ENCODE results near the gene IDE. TPM values are rescaled to one million over a fixed set of nuclear protein-coding genes. Genes with fewer than 3 reads are reported as not detected.

Gene IDE
- total and polyA plus RNA-seq, 10 of the 15 experiments (the other 5 are each of a cell fraction or from before 2014, with no cell fraction given) = 11.6 to 54.5 (median 33.6) TPM

DNA sequence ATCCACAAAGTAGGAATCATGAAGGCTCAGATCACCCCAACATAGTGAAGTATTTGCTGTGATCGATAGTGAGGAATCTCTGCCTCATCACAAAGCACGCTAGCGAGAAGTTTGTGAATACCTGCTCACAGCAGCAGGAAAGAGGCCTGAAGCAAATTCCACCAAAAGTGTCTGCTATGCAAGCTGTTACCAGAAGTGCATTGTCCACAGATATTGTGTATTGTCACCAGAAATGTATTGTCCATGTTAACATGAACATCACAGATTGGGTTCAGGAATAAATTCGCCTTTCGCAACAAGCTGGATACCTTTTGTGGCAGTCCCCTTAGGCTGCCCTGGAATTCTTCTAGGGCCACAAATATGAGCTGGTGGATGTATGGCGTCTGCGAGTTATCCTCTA lies 155.0 kb downstream of the IDE start:
- Histone ChIP-seq H3K9ac (ENCODE audit: control insufficient read depth, insufficient read depth, low read length) (no peak overlapping the region), H3K9me3 (replicated peaks; ENCODE audit: control insufficient read depth, insufficient read depth, low read length) (peaks cover 4% of the 10 kb centered on the region; the same call in 2 of the 3 replicates), H3K4me3 (no peak overlapping the region), H3K27ac (ENCODE audit: control insufficient read depth, insufficient read depth) (no peak overlapping the region), H3K4me1 (ENCODE audit: control insufficient read depth, insufficient read depth, low read length) (peaks cover 11% of the 10 kb centered on the region), H3K27me3 (replicated peaks in 1 of 2; ENCODE audit: control insufficient read depth in 2 of 2, insufficient read depth in 2 of 2, low read length in 1 of 2) (no peaks in the 10 kb centered on the region; a peak in 1 of 4 replicates), H3K36me3 (ENCODE audit: control insufficient read depth in 2 of 2, insufficient read depth in 2 of 2, low read length in 1 of 2) (no peaks in the 10 kb centered on the region), H2AFZ (ENCODE audit: control insufficient read depth, low read depth, low read length) (no peak overlapping the region), H3K79me2 (ENCODE audit: control insufficient read depth, insufficient read depth, low read length) (no peaks in the 10 kb centered on the region), H4K20me1 (ENCODE audit: control insufficient read depth, insufficient read depth) (no peaks in the 10 kb centered on the region), H3K4me2 (ENCODE audit: control insufficient read depth, insufficient read depth) (no peak overlapping the region)
- in situ Hi-C loops (cut with MboI) = no loop called here
- POLR2A ChIA-PET = no interaction called here
- TF ChIP-seq CBFB (IDR thresholded peaks at IDR 0.05; ENCODE audit: low read depth) (no peak), USF1 (IDR thresholded peaks at IDR 0.05; ENCODE audit: borderline replicate concordance, extremely low read length, insufficient read depth, low read depth, low read length) (no peak)
- DNase-seq (ENCODE audit: low read depth, low spot score) (no peak), FAIRE-seq (no peak), ATAC-seq (no peak)
- WGBS (ENCODE audit: insufficient coverage, insufficient replicate concordance, low lambda C conversion rate, missing lambda C conversion rate) = 76% methylated on average over 7 of the region's 7 CpGs
- SMC1A ChIA-PET (ENCODE audit: uncharacterized antibody, unreplicated experiment) = no interaction called here
- RAD21 ChIA-PET (ENCODE audit: unreplicated experiment) = no interaction called here
- BruUV-seq (replicated peaks) = no TSS peak
- CTCF ChIA-PET = no interaction called here
- intact Hi-C loops (cut with micrococcal nuclease; ENCODE audit: unreplicated experiment) = no loop called here

DNA sequence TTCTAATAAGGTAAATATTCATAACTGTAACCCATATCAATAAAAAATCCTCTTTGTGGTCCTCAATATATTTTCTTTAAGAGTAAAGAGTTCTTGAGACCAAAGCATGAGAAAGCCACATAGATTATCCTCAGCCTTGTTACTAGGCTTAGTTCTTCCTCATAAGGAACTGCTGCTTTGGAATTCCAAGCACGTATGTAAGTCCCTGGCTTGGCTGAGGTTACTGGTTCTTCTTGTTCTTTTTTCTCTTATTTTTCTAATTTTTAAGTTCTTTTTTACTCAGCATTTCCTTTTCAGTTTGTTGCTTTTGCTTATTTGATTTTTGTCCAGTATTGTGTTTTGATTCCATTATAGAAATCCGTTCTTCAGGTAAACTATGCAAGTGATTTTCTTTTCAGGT lies 155.7 kb downstream of the IDE start:
- in situ Hi-C loops (cut with MboI) = no loop called here
- no peak for FAIRE-seq
- RAD21 ChIA-PET (ENCODE audit: unreplicated experiment) = no interaction called here
- TF ChIP-seq CBX5 (IDR thresholded peaks at IDR 0.05; ENCODE audit: low read depth) (no peak), TCF12 (IDR thresholded peaks at IDR 0.05; ENCODE audit: low read depth, low read length) (no peak), SMC3 (IDR thresholded peaks at IDR 0.05; ENCODE audit: borderline replicate concordance, low read length) (no peak), PML (IDR thresholded peaks at IDR 0.05; ENCODE audit: low read length) (no peak), EP300 (IDR thresholded peaks at IDR 0.05; ENCODE audit: borderline replicate concordance in 1 of 2, control insufficient read depth in 1 of 2, low read depth in 2 of 2, low read length in 2 of 2) (no peak), TBL1XR1 (IDR thresholded peaks at IDR 0.05; ENCODE audit: low read depth, low read length) (no peak)
- TF ChIP-seq, protein P1, sequence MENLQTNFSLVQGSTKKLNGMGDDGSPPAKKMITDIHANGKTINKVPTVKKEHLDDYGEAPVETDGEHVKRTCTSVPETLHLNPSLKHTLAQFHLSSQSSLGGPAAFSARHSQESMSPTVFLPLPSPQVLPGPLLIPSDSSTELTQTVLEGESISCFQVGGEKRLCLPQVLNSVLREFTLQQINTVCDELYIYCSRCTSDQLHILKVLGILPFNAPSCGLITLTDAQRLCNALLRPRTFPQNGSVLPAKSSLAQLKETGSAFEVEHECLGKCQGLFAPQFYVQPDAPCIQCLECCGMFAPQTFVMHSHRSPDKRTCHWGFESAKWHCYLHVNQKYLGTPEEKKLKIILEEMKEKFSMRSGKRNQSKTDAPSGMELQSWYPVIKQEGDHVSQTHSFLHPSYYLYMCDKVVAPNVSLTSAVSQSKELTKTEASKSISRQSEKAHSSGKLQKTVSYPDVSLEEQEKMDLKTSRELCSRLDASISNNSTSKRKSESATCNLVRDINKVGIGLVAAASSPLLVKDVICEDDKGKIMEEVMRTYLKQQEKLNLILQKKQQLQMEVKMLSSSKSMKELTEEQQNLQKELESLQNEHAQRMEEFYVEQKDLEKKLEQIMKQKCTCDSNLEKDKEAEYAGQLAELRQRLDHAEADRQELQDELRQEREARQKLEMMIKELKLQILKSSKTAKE (IDR thresholded peaks at IDR 0.05; ENCODE audit: low read depth, poor library complexity, severe bottlenecking) = no peak

More for the DNA sequence above, 155.7 kb downstream of the IDE start:
- Histone ChIP-seq H3K4me3 (no peak overlapping the region), H3K79me2 (ENCODE audit: control insufficient read depth, insufficient read depth, low read length) (no peaks in the 10 kb centered on the region), H3K9me3 (replicated peaks; ENCODE audit: control insufficient read depth, insufficient read depth, low read length) (peaks cover 4% of the 10 kb centered on the region; the same call in 2 of the 3 replicates), H3K9ac (ENCODE audit: control insufficient read depth, insufficient read depth, low read length) (no peak overlapping the region), H2AFZ (ENCODE audit: control insufficient read depth, low read depth, low read length) (no peak overlapping the region), H3K4me2 (ENCODE audit: control insufficient read depth, insufficient read depth) (no peak overlapping the region), H3K27me3 (replicated peaks in 1 of 2; ENCODE audit: control insufficient read depth in 2 of 2, insufficient read depth in 2 of 2, low read length in 1 of 2) (no peaks in the 10 kb centered on the region; a peak in 1 of 4 replicates), H4K20me1 (ENCODE audit: control insufficient read depth, insufficient read depth) (no peaks in the 10 kb centered on the region), H3K36me3 (ENCODE audit: control insufficient read depth in 2 of 2, insufficient read depth in 2 of 2, low read length in 1 of 2) (no peaks in the 10 kb centered on the region), H3K4me1 (ENCODE audit: control insufficient read depth, insufficient read depth, low read length) (peaks cover 11% of the 10 kb centered on the region), H3K27ac (ENCODE audit: control insufficient read depth, insufficient read depth) (no peak overlapping the region)
- no TSS peak for BruUV-seq (replicated peaks)
- 46% methylated on average over 2 of the region's 2 CpGs for WGBS (ENCODE audit: insufficient coverage, insufficient replicate concordance, low lambda C conversion rate, missing lambda C conversion rate)
- POLR2A ChIA-PET = no interaction called here
- CTCF ChIA-PET = no interaction called here
- DNase-seq (ENCODE audit: low read depth, low spot score) = no peak
- intact Hi-C loops (cut with micrococcal nuclease; ENCODE audit: unreplicated experiment) = no loop called here
- ATAC-seq = no peak
- SMC1A ChIA-PET (ENCODE audit: uncharacterized antibody, unreplicated experiment) = no interaction called here

Measured in GM12878 (cell line).